HG03135 (cell line): Measurements from ENCODE around the gene THOC7.
A peak's percentile ranks its signal among the peaks of the same experiment; 100 is the strongest.

ENCODE experiments used
- ATAC-seq: cut with Tn5 transposase; IDR thresholded peaks from one replicate; pipeline ENCODE4 v1.9.1; 2021; ENCODE audit warnings: mild to moderate bottlenecking, moderate library complexity; ENCODE audit not compliant: unreplicated experiment

THOC7 gene

DNA sequence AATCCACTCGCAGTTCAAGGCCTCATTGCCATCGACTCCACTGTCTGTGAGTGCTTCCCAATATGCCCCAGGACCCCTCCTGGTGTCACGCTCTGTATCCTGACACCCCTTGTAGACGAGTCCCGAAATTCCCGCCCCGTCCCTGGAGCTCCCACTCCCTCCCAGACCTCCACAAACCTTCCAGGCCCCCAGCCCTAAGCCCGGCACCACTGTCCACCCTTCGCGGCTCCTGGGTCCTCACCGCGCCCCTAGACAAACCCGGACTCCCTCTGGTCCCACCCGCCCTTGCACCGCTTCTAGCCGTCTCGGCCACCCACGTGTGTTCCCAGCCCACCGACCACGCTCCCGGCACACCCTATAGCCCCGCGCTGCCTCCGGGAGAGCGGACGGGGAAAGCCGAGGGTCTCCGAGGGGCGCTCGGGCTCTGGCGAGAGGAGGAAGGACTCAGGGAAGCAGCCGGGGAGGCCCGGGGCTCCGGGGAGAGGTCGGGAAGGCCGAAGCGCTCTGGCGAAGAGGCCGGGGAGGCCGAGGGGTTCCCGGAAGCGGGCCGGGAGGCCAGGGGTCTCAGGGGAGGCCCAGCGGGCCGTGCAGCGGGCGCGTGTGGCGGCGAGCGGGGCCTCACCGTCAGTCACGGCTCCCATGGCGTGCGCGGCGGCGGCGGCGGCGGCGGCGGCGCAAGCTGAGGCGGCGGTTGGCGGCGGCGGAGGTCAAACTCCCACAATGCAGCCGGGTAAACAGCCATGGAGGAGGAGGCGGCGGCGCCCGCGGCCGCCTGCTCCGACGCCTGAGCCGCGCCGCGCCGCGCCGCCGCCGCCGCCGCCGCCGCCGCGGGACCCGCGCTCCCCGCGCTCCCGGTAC, at the start of gene THOC7, which contains the start of gene ATXN7:
Gene THOC7 (minus strand): TSS at position 656 of the 858 bp plus-strand sequence. CDS start 15 bp downstream, at position 641.
Gene ATXN7 (plus strand): TSS at position 718 of the 858 bp plus-strand sequence. CDS start 48,732 bp downstream, outside the sequence.
- ATAC-seq, result peak; percentile 73

DNA sequence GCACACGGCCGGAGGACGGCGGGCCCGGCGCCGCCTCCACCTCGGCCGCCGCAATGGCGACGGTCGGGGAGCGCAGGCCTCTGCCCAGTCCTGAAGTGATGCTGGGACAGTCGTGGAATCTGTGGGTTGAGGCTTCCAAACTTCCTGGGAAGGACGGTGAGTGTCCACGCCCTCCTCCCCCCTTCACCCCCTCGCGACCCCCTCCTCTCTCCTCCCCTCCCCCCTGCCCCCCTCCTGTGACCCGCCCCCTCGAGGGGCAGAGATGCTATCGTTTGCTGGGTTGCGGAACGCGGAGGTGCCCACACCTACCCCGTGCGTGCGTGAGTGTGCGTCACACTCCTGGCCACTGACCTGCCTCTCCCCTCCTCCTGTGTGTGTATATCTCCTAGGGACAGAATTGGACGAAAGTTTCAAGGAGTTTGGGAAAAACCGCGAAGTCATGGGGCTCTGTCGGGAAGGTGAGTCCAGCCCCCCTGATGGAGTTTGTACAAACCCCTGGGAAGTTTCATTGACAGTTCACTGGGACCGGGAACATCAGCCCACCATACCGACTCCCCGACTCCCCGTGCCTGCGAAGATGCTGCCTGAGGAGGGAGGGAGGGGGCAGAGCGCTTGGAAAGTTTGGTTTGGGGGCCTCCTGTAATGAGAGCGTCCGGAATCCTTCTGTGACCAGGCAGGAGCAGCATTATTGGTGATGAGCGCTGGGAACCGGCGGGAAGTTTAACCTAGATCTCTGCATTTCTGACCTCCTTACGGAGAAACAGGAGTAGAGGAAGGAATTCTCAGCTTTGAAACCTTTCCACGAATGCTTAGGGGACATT, 49.4 kb upstream of the THOC7 start:
- peak; percentile 2 for ATAC-seq

DNA sequence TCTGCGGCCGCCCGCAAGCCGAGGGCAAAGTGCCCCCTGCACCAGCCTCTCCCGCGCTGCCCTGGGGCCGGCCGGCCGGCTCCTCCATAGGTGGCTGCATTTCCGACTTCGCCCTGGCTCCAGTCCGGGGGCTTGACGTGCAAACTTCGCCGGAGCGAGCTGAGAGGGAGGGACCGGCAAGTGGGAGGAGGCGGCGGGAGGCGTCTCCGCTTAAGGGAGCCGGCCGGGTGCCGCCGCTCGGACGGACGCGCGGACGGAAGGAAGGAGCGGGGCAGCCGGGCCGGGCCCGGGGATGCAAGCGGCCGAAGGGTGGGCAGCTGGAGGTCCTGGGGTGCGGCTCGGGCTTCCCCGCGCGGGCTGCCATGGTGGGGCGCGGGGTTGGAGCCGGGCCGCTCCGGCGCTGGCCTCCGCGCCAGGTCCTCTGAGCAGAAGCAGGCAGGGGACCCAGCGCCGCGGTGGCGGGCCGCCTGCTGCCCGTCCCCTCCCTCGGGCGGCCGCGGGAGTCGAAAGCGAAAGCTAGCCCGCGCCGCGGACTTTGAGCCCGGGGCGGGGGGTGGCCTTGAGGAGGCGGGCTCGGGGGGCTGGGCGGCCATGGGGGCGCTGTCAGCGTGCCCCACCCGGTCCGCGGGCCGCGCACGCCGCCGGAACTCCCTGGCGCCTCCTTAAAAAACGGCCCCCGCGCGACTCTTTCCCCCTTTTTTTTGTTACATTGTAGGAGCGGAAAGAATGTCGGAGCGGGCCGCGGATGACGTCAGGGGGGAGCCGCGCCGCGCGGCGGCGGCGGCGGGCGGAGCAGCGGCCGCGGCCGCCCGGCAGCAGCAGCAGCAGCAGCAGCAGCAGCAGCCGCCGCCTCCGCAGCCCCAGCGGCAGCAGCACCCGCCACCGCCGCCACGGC, 48.5 kb upstream of the THOC7 start, which contains the start of gene SCAANT1:
Gene SCAANT1 (minus strand): TSS at position 511 of the 895 bp plus-strand sequence.
- ATAC-seq, result peak; percentile 77

DNA sequence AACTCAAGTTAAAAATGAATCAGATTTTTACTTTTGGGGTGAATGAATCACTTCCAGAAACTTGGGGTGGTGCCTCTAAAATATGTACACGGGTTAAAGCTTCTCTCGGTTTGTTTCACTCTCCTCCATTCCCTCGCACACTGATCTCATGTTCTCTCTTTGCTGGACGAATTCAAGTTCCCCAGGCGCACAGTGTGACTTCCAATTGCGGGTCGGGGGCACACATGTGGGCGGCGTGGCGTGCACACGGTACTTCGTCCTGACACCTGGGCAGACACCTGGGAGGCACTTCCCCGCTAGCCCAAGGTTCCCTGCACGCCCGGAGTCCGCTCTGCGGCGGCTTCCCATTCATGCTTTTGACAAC, 47.9 kb upstream of the THOC7 start:
- no peak for ATAC-seq

DNA sequence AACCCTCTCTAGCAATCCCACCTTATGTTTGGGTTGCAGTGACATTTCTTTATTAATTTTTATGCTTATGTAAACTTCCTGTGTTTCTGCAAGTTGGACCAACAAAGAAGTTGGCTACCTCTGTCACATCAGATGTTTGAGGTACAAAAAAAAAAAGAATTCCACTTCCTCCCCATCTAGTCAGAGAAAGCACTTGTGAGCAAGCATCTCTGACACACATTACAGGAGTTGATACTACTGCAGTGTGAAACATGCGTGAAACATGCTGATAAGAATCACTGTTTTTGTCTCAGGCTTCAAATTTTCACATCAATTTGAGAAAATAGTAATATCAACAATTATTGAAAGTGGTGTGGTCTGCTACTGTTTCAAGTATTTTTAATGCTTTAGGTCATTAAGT, 47.3 kb upstream of the THOC7 start:
- no peak for ATAC-seq

DNA sequence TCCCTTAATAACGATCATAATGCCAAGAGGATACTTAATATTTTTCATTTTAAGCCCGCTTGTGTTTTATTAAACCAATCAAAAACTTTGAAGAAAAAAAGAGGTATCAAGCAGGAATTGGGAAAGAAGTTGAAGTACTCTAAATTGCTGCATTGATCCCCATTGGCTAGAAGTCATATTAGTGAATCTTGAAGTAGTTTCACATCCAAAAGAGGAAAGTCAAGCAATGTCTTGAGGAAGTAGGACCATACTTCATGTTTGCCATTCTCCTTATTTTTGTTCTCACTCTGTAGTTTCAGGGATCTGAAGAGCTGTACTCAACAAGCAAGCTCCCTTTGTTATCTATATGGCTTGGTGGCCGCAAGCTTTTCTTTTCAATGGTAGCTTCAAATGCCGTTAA, 46.4 kb upstream of the THOC7 start:
- no peak for ATAC-seq

DNA sequence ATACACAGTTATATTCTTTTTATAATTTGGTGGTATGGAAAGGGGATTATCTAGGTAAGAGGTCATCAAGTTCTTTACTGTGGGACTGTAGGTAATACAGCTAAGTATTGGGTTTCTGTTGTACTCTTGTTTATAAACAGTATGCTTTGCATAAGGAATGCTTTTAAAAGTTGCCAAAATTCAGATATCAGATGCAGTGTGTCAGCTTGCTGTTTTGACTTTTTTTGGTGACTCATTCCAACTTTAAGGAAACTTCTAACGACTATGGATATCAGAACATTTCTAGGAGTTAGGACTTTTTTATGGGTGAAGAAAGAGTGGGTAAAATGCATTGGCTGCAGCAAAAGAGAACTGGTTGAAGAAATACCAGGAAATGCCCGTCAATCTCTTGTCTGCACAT, 45.8 kb upstream of the THOC7 start:
- no peak for ATAC-seq

DNA sequence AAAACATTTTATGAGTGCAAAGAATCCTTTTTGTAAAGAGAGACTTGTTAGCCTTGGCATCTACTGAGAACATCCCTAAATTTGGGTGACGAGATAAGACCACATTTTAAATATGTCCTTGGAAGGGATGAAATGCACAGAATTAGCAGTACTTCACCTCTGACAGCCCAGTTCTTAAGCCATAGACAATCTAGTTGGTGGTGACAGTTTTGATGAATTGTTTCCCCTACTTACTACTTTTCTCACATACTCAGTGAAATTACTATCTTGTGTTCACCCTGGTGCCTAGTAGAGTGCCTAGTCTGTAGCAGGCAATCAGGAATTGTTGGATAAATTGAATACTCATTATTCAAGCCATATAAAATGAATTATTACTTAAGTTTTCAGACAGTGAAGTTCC, 45.2 kb upstream of the THOC7 start:
- ATAC-seq, result no peak

DNA sequence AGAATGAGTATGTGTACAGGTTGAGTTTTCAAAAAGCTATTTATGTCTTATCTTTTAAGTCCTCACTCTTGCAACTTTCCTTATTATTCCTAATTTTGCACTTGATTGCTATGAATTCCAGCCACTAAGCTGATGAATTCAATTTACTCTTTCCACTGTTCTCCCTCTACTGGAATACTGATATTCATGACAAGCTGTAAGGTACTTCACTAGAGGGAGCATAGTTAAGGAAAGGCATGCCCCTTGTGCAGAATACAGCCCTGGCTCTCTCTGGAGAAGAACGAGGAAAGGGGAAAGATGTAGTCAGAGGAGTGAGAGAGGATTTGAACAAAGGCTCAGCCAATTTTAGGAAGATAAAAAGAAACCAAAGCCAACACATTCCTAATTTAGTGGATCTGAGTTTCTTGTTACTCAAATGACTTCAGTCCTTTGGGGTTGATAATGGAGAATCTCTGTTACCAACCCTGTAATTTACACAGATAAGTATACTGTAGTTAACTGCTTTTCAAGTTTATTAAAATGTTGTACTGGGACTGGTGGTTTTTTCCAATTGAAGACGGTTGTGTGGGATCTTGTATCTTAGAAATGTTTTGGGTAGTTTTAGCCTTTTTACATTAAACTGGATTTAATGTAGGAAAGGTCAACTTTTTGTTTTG, 44.6 kb upstream of the THOC7 start:
- ATAC-seq, result no peak

DNA sequence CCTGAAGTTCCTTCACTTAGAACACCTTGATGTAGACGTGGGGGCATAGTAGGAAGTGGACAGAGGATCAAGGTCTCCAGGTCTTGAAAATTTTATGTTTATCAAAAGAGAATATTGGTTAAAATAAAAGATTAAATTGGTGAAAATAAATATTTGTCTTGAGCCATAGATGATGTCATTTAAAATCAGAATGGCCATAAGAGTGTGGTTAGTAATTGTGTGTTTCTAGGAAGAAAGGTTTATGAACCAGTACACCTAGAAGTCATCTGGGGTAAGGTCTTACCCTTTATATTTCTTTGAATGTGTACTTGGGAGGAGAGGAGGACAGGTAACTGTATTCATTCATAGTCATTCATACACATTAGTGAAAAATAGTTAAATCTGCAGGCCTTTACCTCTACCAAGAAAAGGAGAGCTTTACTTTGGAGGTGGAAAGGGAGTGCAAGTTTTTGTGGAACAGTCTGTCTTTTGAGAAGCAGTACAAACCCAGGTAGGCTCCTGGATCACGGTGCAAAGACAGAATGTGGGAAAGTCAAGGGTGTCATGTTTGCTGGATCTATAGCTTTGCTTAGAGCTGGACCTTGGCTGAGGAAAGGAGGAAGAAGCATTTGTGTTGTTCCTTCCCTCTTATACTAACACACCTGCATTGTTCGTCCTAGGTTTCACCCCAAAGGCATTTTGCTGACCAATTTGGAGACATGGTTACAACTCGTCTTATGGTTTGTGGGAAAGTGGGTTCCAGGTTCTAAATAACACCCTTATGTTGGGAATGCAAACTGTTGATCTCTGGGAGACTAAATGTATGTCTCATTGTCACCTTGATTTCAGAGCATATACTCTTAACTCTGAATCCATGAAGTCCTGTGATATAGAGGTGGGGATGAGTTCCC, 42.4 kb upstream of the THOC7 start:
- ATAC-seq, result no peak

DNA sequence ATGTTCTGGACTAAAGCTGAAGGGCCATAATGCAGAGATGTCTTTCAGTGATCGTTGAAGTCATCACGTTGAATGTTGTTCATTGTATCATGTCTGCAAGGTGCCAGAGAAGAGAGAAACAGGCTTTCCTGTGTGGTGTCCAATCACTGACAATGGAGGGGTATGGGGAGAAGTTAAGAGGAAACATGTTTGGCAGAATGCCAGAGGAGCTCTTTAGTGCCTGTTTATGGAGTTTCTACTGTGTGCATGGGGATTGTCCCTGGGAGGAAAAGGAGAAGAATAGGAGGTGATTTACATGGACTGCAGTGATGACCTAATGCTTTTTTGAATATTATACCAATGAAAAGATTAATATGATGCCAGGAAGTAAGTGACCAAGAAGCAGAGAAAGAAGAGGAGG, 36.9 kb upstream of the THOC7 start:
- ATAC-seq, result no peak

DNA sequence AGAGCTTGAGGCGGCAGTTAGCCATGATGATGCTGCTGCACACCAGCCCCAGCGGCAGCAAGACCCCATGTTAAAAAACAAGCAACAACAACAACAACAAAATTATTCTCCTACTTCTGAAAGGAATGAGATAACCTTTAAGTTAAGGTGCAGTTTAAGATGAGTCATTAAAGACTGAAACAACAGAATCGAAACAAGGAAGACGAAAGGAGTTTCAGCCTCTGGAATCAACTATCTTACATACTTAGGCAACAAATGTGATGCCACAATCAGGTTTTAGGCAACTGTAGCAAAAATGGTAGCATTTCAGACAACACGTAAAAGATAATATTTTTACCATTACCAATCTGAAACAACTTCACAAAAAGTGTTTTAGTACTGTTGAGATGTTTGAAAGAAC, 36.4 kb upstream of the THOC7 start:
- ATAC-seq, result no peak

DNA sequence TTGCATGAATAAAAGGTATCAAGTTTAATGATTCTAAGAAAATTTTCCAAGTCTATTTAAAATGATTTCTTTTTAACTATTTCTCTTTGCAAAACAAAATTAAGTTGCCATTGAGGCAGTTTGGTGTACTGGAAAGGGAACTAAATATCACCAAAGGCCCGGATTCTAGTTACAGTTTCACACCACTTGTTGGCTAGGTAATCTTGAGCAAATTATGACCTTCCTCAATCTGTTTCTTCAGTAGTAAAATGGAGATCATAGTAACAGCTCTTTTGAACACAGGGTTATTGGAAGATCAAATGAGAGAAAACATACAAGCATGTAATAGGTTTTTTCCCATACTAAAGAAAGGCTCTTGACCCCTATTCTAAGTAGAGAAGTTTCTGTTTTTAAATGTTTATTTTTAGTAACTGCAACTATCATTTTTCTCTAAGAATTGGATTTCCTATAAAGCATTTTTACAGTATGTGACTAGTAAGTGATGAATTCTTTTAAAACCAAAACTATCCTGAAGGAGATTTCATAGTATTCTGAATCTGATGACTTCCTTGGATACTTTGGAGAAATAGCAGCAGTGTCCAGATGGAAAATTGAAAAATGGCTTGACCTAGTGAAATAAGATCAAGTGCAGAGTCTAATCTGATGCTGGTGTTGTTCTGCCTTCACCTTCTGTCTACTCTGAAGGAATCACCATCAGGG, 32.9 kb upstream of the THOC7 start:
- peak; percentile 77 for ATAC-seq

DNA sequence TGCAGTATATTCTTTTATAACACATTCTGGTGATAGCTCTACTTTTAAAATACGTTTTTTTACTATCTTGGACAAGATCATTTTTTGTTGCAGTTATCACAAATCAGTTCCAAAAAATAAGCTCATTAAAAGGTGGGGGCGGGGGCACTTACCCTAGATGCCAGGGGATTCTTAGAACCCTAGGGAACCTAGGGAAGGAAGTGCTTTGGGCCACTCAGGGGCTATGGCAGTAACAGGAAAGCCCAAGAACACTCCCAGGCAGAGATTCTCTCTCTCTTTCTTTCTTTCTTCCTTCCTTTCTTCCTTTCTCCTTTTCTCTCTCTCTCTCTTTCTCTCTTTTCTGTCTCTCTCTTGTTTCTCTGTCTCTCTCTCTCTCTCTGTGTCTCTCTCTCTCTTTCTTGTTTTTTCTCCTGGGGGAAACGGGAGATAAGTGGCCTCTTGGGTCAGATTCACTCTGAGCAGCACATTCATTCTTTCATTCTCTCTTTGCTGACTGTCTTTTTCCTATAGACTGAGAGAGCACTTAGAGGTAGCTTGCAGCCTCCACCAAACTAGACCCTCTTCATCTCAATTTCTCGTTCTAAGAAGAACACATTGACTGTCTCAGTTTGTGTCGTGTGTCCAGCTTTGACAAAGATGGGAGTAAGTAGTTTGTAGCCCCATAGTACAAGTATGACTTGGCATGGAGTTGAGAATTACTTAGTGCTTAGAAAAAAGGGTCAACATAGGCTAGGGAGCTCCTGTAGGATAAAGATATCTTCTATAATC, 32.0 kb upstream of the THOC7 start:
- ATAC-seq, result no peak

DNA sequence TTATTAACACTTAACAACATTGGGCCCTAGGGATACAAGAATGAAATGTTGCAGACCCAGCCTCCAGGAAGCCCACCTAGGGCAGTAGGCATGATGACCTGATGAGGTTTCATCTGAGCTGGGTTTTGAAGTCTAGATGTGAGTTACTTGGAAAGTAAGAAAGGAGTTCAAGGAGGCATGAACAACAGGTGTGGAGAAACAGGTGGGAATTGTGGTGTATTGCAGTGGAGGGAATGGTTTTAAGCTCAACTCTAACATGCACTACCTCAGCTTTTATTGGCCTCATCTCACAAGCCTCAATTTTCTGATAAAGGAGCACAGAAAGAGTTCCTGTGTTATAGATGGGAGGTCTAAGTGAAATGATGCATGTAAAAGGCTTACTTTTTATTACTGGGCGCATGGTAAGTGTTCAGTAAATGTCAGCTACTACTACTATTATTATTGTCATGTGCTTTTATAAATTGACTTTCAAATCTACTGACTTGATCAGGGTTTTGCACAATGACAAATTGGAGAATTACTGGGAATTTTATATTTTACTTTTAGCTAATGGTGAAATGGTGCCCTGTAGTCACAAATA, 29.3 kb upstream of the THOC7 start:
- no peak for ATAC-seq

DNA sequence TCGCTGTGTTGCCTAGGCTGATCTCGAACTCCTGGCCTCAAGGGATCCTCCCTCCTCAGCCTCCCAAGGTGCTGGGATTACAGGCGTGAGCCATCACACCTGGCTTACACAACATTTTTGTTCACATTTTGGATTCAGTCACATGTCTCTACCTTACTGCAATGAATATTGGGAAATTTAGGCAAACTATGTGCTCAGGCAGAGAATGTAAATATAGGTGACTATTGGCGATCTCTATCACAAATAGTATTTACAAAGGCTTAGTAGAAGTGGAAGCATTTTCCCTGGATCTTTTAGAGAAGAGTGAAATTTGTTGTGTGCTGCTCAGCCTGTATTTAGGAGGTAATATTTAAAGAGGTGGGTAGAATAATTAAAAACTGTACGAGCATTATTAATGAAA, 27.9 kb upstream of the THOC7 start:
- ATAC-seq, result no peak

DNA sequence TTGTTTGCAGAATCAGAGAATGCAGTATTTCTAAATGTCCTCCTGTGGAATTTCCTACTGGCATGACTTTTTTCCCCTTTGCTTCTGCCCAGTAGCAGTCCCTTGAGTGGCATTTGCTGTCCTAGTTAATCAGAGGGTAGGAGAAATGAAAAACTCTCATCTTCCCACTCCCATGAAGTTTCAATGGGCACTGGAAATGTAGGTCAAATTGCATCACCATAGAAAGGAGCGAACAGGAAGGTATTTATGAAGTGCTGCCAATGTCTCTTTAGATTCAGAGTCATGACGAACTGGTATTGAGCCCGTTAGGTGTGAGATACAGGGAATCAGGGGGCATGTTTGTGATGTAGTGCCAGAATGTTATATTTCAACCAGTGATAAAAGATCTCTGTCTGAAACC, 23.3 kb upstream of the THOC7 start:
- ATAC-seq, result no peak

DNA sequence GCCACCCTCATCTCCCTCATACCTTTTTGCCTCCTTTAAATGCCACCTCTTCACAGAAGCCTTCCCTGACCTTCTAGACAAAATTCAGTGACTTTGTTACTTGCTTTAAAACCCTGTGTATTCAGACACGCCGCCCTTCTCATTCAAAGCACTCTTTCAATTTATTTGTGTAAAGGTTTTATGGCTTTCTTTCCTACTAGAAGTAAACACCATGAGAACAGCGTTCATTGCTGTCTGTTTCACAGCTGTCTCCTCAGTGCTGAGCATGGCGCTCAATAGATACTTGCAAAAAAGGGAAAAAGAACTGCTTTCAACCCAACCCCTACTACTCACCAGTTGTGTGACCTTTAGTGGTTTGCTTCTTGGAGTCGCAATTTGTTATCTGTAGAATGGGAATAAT, 17.0 kb upstream of the THOC7 start:
- no peak for ATAC-seq
